CD4-positive, alpha-beta T cell treated with Interleukin-15 for 1 hour (primary cell): ENCODE data around the gene IGFLR1.
"Not testable (repeated sequence)": the region's sequence is repeated elsewhere in the genome, so short reads cannot be mapped to it uniquely, and the experiment has no call there.

Experiments used
- DNase-seq: peaks from one replicate; pipeline ENCODE4 v3.0.0-alpha.2; 2020

Gene IGFLR1

DNA sequence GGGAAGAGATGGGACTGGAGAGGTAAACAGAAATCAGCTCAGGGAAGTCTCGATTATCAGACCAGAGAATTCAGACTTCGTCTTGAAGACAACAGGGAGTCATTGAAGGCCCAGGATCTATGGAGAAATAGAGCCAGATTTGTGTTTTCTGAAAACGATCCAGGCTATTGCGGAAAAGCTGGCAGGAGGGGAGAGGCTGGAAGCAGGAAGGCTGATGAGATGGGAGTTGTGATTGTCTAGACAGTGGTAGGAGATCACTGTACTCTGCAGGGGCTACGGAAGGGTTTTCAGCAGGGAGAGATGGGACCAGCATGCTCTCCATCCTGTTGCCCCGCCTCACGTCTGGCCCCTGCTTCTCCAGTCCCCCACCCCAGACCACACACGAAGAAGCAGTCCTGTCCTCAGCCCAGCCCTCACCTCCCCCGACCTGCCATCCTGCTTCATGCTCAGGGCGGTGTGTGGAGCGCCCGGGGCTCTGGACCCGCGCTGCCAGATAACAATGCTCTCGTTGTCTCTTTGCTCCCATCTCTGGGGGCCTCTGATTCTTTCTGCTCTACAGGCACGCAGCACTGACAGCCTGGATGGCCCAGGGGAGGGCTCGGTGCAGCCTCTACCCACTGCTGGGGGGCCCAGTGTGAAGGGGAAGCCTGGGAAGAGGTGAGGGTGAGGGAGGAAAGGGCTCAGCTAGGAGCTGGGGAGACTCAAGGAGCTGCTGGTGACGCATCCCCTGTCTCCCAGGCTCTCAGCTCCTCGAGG lies 35.0 kb upstream of the IGFLR1 start:
- DNase-seq: no peak

DNA sequence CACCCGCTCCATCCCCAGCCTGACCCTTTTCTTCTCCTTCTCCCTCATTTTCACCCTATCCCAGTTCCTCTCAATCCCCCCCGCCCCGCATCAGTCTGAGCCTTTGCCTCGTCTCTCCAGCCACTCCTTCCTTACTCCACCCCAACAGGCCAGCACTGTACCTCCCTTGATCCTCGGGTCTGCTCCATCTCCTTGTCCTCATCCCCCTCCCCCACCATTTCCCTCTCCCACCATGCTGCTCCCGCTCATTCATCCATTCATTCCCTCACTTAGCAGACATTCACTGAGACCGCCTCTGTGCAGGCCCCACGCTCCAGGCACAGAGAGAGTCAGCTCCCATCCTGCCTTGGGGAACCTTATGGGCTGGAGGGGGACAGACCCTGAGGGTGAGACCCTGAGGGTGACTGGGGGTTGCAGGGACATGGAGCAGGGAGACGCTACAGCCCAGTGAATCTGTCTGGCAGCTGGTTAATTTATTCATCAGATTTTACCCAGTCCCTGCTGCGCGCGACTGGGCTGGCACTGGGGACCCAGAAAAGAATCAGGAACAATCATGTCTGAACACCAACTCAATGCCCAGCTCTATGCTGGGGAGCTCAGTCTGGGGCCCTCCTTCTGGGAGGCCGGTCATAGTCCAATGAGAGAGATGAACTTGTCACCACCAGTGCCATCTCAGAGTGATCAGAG lies 34.0 kb upstream of the IGFLR1 start:
- no peak for DNase-seq

DNA sequence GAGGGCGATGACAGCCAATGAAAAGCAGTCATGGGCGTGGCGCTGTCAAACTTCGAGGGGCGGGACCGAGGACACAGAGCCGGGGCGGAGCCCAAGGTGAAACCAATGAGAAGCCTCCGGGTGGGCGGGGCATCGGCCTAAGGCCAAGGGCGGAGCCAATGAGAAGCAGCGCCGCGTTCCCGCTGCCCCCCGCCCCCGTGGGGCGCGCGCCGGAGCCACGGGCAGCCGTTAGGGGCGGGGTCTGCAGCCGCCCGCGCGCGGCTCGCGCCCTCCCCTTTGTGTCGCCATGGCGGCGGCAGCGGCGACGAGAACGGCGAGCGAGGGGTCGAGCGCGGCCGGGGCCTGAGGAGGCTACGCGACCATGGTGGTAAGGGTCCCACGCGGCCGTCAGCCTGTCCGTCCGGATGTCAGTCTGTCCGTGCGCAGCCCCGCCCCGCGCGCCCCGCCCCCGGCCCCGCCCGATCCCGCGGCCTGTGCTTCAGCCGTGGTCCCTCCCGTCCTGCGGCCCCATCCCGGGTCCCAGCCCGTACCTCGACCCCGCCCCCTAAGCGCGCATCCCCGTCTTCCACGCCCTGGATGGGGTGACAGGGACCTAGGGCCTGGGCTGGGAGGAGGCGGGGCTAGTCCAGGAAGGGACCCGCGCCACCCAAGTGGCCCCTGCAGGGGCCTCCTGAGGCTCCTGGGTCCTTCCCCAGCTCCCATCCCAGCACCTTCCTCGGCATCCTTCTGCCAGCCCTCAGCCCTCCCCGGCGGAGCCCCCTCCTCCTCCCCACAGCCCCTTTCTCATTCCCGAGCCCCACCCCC lies 33.2 kb upstream of the IGFLR1 start, which contains the start of gene ARHGAP33:
ARHGAP33 (plus strand) TSS at position 267 of the 804 bp plus-strand sequence; CDS start at position 362, 95 bp downstream.
- peak; percentile 98 for DNase-seq

DNA sequence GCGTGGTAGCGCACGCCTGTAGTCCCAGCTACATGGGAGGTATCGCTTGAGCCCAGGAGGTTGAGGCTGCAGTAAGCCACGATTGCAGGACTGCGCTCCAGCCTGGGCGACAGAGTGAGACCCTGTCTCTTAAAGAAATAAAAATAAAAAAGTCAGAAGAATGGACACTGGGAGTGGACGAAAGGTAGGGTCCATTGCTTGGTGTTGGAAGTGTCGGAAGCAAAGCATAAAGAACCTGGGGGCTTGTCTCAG lies 32.7 kb upstream of the IGFLR1 start:
- DNase-seq: no peak

DNA sequence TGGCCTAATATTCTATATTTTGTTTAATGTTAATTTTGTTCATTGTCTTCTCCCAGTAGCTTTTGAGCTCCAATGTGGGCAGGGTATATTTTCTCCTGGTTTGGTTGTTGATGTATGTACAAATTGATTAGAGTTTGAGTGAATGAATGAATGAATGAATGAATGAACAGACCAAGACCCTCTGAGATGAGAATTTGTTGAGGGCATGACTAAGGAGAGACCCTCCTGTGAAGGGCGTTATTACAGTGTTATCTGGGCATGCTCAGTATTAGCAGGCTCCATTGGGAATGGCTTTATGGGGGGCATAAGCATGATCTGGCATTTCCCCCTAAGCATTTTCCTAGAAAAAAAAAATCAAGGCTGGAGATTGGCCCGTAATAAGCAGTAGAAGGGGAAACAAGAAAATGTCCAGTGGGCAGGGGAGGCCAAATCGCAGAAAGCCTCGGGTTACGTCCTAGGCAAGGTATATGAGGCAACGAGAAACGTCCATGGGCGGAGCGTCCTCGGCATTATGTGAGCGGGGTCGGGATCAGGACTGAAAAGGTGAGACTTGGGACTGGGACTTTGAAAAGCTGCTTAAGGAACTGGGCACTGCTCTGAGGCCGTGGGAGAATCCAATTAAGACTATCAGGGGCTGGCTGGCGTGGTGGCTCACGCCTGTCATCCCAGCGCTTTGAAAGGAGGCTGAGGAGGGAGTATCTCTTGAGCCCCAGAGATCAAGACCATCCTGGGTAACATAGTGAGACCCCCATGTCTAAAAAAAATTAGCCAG lies 32.2 kb upstream of the IGFLR1 start:
- no peak for DNase-seq

DNA sequence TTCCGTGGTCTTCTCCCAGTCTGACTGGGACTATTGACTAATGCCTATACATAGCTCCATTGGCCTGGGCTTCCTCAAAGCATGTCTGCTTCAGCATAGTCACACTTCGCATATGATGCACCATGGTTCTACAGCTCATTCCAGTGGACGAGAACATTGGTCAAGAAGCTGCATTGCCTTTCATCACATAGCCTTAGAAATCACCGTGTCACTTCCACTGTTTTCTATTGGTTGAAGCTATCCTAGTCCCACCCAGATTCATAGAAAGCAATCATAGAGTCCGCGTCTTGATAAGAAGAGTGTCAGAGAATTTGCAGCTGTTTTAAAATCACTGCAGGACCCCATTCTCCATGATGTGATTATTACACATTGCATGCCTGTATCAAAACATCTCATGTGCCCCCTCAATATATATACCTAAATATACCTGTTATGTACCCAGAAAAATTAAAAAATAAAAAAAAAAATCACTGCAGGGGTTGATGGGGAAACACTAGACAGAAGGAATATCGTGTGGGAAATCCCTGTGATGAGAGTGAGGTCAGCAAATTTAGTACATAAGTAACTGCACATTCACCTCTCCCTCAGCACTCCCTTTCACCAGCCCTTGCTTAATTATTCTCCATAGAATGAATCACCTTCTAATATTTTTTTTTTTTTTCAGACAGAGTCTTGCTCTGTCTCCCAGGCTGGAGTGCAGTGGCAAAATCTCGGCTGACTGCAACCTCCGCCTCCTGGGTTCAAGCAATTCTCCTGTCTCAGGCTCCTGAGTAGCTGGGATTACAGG lies 31.0 kb upstream of the IGFLR1 start:
- DNase-seq: no peak

DNA sequence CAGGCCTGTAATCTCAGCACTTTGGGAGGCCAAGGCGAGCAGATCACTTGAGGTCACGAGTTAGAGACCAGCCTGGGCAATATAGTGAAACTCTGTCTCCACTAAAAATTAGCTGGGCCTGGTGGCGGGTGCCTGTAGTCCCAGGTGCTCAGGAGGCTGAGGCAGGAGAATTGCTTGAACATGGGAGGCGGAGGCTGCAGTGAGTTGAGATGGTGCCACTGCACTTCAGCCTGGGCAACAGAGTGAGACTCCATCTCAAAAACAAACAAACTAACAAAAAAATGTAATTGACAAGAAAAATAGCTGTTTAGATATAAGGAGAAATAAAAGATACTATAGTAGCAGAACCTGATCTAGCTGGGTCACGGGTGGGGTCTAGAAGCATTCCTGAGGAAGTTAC lies 30.1 kb upstream of the IGFLR1 start:
- DNase-seq: not testable (repeated sequence)

DNA sequence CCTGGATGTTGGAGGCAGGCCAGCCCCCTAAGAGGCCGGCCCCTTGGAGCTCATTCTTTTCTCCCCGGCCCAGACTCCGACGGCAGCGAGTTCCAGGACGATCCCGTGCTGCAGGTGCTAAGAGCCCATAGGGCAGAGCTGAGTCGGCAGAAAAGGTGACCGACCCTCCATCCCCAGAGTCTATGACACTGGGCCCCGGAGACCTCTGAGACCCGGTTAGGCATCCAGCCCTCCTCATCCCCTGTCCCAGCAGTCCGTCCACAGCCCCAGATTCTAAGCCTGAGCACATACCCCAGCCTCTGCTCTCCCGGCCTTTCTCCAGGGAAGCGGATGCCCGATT lies 25.8 kb upstream of the IGFLR1 start:
- DNase-seq: no peak

DNA sequence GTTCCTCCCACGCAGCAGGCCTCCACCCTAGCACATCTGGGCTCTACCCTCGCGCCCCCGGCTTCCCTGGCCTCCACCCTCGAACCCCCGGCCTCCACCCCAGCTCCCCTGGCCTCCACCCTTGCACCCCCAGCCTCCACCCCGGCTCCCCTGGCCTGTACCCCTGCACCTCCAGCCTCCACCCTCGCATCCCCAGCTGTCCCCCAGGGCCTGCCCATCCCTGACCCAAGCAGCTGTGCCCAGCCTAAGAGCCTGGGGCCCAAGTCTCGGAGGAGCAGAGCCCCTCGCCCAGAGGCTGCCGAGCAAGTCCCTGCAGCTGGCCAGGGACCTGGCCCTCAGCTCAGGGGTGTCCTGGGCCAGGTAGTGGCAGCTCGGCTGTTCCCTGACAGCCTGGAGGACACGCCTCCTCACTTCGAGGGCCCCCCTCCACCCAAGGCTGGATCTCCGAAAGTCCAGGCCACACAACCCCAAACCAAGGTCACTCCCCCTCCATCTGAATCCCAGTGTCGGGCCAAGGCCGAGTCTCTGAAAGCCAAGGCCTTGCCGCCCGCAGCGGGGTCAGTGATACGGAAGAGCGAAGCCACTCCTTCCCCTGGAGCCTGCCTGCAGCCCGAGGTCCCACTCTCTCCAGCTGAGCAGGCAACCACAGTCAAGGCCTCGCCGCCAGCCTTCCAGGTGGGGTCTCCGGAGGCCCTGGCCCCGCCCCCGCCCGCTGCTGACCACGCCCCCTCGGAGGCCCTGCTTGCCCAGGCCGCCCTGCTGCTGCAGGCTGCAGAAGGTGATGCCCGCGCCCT lies 25.2 kb upstream of the IGFLR1 start:
- DNase-seq: no peak

DNA sequence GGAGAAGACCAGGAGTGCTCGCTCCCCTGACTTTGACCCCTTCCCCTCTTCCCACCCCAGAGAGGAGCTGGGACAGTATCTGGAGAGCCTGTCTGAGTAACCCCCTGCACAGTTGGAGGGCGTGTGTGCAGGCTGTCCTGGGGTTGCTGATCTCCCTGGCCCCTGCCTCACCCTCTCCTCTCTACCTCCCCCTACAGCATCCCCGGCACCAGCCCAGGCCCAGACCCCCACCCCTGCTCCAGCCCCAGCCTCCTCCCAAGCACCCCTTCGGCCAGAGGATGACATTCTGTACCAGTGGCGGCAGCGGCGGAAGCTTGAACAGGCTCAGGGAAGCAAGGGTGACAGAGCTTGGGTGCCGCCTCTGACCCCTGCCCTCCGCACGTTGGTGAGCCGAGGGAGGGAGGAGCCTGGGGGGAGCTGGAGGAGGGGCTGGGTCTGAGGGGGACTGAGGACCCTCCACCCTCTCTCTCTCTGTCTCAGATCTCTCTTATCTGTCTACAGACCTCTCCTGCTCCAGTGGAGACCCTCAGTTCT lies 24.4 kb upstream of the IGFLR1 start:
- no peak for DNase-seq

DNA sequence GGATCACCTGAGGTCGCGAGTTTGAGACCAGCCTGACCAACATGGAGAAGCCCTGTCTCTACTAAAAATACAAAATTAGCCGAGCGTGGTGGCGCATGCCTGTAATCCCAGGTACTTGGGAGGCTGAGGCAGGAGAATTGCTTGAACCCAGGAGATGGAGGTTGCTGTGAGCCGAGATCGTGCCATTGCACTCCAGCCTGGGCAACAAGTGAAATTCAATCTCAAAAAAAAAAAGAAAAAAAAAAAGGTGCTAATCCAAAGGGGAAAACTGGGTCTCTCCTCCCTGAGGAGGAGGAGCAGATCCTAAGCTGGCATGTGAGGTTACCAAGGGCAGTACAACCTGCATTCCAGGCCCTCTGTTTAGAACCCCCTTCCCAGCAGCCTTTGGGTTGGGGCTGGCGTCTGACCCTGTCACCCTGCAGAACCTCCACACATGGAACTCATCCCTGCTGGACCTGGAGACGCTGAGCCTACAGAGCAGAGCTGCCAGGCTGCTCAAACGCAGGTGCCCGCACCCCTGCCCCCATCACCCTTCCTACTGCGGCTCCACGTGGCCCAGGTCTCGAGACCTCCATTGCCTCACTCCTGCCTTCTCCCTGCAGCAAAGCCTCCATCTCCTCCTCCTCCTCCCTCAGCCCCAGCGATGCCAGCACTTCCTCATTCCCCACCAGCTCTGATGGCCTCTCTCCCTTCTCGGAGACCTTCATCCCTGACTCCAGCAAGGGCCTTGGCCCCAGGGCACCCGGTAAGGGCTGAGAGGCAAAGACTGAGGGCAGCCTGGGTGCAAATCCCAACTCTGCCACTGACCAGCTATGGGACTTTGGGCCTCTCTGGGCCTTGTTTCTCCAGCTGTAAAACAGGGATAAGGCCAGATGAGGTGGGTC lies 22.4 kb upstream of the IGFLR1 start:
- DNase-seq: no peak

DNA sequence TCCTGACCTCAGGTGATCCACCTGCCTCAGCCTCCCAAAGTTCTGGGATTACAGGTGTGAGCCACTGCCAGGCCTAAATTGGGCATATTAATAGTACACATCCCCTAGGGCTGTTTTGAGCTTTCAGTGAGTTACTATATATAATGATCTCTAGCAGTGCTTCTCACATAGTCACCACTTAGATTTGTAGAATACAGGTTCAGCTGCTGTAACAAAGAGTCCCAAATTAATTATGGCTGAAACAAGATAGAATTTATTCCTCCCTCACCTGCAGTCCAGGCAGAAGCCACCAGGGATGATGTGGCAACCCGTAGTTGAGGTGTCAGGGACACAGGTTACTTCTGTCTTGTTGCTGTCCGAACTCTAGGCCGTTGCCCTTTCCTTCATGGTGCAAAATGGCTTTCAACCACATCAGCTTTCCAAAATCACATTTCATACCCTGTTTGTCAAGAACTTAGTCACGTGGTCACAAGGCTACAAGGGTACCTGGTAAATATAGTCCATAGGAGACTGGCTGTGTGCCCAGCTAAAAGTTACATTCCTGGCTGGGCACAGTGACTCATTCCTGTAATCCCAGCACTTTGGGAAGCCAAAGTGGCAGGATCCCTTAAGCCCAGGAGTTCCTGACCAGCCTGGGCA lies 18.6 kb upstream of the IGFLR1 start:
- no peak for DNase-seq

DNA sequence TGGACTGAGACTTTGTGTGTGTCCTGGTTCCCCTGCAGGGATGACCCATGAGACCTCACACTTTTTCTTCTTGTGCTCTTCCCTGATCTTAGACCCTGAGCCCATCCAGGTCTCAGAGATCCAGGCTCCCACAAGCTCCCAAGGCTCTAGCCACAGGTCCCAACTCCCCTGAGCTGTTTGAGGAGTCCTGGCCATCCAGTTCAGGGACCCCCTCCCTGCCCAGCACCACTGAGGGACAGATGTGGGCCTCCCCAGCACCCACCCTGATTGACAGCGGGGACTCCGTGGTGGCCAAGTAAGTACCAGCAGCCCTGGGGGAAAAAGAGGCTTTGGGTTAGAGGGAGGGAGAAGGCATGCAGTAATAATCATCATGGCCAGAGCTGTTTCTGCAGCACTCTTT lies 17.4 kb upstream of the IGFLR1 start:
- no peak for DNase-seq

DNA sequence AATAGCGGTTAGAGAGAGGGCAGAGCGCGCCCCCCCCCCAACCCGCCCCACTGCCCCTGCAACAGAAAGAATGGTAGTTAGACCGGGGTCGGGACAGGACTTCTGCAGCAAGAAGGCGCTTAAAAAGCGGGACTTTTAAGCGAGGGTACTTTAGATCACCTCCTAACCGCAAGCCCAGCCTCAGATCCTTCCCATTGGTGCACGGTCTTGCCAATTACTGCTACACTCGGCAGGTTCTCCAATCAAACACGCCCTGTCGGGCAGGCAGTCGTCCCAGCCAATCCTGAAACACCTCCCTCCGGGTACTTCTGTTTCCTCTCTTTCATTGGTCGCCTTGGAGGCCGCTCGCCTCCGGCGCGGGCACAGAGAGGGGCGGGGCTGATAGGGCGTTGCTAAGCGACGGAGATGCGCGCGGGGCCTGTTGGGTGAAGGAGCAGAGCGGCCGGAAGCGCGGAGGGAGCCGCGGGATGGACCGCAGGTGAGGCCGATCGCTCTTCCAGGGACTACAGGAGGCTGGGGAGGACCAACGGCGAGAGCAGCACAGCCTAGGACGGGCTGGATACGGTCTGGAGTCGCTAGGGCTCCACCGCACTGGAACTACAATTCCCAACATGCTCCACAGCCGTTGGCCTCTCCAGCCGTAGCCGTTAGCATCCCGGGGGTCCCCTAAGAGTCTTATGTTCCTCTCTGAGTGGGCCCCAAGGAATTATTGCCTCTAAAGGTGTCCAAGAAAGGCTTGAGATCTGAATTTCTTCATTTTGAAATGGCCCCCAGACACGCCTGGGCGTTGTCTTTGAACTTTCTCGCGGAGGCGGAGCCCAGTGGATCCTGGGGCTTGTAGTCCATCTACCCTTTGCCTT lies 15.7 kb upstream of the IGFLR1 start, which contains the start of gene PROSER3:
PROSER3 (plus strand) TSS at position 428 of the 860 bp plus-strand sequence; CDS start at position 468, 40 bp downstream.
- peak; percentile 99 for DNase-seq

DNA sequence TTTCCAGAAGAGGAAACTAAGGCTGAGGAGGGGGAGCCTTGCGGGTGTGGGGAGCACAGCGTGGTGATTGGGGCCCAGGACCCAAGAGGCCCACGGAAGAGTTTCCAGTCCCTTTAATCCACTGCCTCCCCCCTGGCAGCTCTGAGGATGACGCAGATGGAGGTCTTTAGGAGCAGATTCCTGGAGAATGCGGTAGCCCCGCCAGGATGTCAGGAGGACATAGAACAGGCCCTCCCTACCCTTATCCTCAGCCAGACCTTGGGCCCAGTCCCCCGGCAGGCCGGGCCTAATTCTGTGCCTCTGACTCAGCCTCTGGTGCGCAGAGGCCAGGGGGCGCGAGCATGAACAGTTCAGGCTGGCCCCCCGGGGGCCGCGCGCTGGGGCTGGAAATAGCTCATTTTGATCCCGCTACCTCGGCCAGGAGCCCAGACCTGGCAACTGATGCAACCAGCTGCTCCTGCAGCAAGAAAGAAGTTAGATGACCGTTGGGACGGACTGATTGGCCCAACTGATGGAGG lies 15.0 kb upstream of the IGFLR1 start:
- DNase-seq: no peak

DNA sequence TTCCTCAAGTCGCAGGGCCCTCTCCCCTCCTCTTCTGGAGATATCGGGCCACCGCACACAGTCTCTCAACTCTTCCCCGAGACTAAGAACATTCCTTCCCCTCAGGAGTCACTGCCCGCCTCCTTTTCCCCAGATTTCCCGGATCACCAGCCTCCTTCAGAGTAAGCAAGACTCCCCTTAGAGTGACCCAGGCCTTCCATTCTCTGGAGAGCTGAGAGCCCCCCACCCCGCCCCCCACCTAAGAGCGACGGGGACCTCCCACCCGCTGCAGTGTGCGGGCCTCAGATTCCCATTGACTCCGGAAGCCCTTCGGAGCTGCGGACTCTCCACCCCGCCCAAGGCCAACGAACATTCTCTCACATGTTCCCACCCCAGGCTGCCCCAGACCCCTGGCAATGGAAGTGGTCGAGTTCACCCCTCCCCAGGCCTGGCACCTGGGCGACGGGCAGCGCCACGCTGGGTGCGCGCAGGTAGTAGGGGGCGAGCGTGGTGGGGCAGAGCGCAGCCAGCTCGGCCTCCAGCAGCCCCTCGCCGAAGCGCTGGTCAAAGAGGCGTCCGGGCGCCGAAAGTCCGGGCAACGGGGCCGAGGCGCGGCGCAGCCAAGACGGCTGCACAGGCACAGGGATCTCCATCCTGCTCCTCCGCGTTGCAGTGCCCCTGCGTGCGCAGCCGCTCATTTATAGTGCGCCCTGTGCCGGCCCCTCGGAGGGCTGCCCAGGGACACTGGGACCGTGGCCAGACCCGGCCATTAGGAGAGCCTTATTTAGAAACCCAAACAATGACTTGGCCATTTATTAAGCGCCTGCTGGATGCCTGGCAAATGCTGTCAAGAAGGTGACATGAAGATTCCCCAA lies 14.4 kb upstream of the IGFLR1 start, which contains the start of gene HSPB6:
HSPB6 (minus strand) TSS at position 653 of the 854 bp plus-strand sequence; CDS start at position 632, 21 bp downstream.
- DNase-seq: no peak
